Neural crest cell (in vitro differentiated cells): ENCODE measurements around the gene AKAP11. TPM values are rescaled to one million over a fixed set of nuclear protein-coding genes. Genes with fewer than 3 reads are reported as not detected.

Experiments
- DNase-seq: peaks from one replicate; pipeline ENCODE4 v3.0.0; 2021; ENCODE audit warnings: low read depth, mixed read lengths, low spot score
- H3K27ac Mint-ChIP-seq: one replicate; pipeline ENCODE4 v1.8.0; 2021; ENCODE audit warnings: mild to moderate bottlenecking, mixed read lengths; ENCODE audit not compliant: unreplicated experiment
- H3K27me3 Mint-ChIP-seq: 2 replicates; pipeline ENCODE4 v1.8.0; 2021; ENCODE audit warnings: low read depth, mild to moderate bottlenecking, mixed read lengths
- H3K36me3 Mint-ChIP-seq: 2 replicates; pipeline ENCODE4 v1.8.0; 2021; ENCODE audit warnings: low read depth, mild to moderate bottlenecking, mixed read lengths
- H3K4me1 Mint-ChIP-seq: 2 replicates; pipeline ENCODE4 v1.8.0; 2021; ENCODE audit warnings: mixed read lengths
- H3K4me3 Mint-ChIP-seq: one replicate; pipeline ENCODE4 v1.8.0; 2021; ENCODE audit warnings: mild to moderate bottlenecking, mixed read lengths
- H3K9me3 Mint-ChIP-seq: 2 replicates; pipeline ENCODE4 v1.8.0; 2021; ENCODE audit warnings: mixed read lengths
- total RNA-seq: library from RNA; stranded (reverse); gene quantifications from 2 replicates; pipeline ENCODE4 v1.2.1, GENCODE V29; 2021
- TF ChIP-seq, protein P1 (sequence below): fragments of 200-600 bp; sonication (generic); conservative IDR thresholded peaks from 2 replicates; pipeline ENCODE4 v1.5.0; 2021; ENCODE audit warnings: antibody characterized with exemption, mild to moderate bottlenecking

Gene AKAP11
- total RNA-seq, 1 donor from 2014 or later = 27.4 TPM

DNA sequence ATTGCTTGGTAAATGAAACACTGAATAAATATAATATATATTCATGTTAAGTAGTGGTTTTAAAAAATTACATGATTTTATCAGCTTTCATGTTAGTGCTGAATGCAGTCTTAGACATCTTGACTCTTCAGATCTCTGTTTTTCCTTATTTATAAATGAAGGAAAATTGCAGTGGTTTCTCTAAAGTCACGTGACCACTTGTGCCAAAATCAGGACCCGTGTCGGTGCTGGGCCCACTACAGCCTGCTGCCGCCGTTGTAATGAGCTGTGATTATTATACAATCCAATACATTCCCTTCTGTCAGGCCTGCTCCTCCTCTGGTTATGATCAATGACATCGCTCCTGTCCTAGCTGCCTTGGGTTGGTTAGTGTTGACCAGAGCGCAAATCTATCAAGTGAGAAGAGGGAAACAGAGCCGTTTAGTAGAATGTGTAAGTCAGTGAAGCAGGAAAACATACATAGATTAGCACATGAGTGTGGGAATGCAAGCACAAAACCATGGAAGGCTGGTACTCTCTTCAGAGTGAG lies 88.2 kb downstream of the AKAP11 start:
- Mint-ChIP-seq H3K27me3 (peaks cover 1% of the 10 kb centered on the region), H3K4me1 (no peaks in the 10 kb centered on the region), H3K36me3 (no peaks in the 10 kb centered on the region), H3K9me3 (no peaks in the 10 kb centered on the region), H3K27ac (no peak overlapping the region), H3K4me3 (no peak overlapping the region)
- TF ChIP-seq, protein P1, sequence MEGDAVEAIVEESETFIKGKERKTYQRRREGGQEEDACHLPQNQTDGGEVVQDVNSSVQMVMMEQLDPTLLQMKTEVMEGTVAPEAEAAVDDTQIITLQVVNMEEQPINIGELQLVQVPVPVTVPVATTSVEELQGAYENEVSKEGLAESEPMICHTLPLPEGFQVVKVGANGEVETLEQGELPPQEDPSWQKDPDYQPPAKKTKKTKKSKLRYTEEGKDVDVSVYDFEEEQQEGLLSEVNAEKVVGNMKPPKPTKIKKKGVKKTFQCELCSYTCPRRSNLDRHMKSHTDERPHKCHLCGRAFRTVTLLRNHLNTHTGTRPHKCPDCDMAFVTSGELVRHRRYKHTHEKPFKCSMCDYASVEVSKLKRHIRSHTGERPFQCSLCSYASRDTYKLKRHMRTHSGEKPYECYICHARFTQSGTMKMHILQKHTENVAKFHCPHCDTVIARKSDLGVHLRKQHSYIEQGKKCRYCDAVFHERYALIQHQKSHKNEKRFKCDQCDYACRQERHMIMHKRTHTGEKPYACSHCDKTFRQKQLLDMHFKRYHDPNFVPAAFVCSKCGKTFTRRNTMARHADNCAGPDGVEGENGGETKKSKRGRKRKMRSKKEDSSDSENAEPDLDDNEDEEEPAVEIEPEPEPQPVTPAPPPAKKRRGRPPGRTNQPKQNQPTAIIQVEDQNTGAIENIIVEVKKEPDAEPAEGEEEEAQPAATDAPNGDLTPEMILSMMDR = no peak
- DNase-seq = no peak

DNA sequence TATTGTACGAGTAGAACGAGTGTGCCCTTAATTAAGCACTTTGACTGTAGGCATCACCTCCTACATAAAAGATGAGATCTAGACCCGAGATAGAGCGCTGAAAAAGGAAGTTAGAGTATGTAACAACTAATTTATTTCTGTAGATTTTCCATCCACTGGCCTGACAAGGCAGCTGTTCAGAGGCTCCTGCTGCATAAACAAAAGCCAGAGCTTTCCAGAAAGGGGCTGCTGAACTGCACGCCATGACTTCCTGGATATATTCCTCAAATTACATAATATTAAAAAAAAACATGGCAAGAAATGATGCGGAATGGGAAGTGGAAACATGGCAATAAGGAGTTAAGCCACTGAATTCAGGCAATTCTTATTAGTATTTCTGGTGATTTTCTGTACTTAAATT lies 89.7 kb downstream of the AKAP11 start:
- H3K4me1 Mint-ChIP-seq = no peaks in the 10 kb centered on the region
- H3K36me3 Mint-ChIP-seq = no peaks in the 10 kb centered on the region
- TF ChIP-seq, protein P1 = no peak
- DNase-seq = no peak
- H3K9me3 Mint-ChIP-seq = no peaks in the 10 kb centered on the region
- H3K4me3 Mint-ChIP-seq = no peak overlapping the region
- H3K27ac Mint-ChIP-seq = no peak overlapping the region
- H3K27me3 Mint-ChIP-seq = peaks cover 2% of the 10 kb centered on the region

DNA sequence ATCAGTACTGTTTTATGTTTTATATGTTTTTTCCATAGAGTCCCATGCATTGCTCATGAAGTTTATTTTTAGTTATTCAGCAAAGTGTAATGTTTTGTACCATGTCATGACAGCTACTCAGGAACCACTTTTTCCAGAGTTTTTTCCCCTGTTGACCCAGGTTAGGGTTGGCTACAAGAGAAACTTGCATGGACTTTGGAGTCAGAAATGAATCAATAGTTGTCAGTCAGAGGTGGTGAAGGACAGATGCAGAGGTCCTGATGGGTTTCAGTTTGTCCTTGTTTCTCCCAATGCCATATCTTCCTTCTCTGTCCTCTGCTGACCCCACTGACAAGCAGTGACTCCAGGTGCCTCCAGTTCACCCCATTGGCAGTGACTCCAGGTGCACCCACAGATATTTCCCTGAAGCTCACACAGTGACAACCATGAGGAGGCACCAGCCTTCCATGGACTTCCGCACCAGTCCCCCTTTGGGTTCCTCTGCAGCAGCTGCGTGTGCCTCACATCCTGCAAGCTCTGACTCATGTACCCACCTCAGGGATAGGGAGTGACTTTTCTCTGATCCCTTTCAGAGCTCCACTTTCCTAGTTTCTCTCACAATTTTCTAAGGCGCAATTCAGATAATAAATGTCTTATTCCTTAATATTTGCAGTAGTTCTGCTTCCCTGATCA lies 92.1 kb downstream of the AKAP11 start:
- DNase-seq = no peak
- peaks cover 2% of the 10 kb centered on the region for H3K27me3 Mint-ChIP-seq
- no peaks in the 10 kb centered on the region for H3K4me1 Mint-ChIP-seq
- H3K27ac Mint-ChIP-seq = no peak overlapping the region
- no peaks in the 10 kb centered on the region for H3K36me3 Mint-ChIP-seq
- H3K4me3 Mint-ChIP-seq = no peak overlapping the region
- no peaks in the 10 kb centered on the region for H3K9me3 Mint-ChIP-seq
- TF ChIP-seq, protein P1 = no peak

DNA sequence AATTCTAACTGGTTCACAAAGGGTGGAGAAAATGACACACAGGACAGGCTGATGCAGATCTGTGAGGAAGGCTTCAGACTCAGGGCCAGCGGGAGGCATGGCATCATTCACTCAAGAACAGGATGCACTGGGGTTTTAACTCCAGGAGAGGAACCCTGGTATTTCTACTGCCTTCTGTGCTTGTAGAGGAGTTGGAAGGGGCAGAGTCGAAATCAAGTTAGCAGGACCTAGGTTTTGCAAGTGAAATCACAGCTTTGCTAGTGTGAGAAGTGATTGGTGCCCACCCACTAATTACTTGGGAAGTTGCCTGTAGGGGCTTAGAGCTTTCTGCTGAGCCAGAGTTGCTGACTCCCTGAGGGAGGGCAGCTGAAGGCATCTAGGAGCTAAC lies 92.7 kb downstream of the AKAP11 start:
- Mint-ChIP-seq H3K36me3 (no peaks in the 10 kb centered on the region), H3K27ac (no peak overlapping the region), H3K4me3 (no peak overlapping the region), H3K4me1 (no peaks in the 10 kb centered on the region), H3K27me3 (peaks cover 2% of the 10 kb centered on the region), H3K9me3 (no peaks in the 10 kb centered on the region)
- TF ChIP-seq, protein P1 = no peak
- DNase-seq = no peak

DNA sequence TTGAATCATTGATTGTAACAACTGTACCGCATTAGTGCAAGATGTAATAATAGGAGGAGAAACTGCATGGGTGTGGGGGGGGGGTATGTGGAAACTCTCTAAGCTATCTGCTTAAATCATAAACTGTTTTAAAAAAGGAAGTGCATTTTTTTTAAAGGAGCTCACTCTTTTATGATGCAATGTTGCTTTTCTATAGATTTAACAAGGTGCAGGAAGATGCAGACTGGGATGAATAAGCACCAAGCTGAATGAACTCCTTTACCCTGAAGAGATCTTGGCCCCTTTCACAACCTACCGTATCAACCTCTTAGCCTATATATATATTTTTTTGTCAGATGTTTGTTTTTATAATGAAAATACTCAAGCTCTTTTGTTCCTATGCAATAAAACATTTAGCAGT lies 95.9 kb downstream of the AKAP11 start:
- Mint-ChIP-seq H3K27ac (no peak overlapping the region), H3K4me1 (no peaks in the 10 kb centered on the region), H3K4me3 (no peak overlapping the region), H3K36me3 (no peaks in the 10 kb centered on the region), H3K27me3 (peaks cover 2% of the 10 kb centered on the region), H3K9me3 (no peaks in the 10 kb centered on the region)
- TF ChIP-seq, protein P1 = no peak
- no peak for DNase-seq
